ENCODE measurements around the gene HACD3.
A peak's percentile ranks its signal among the peaks of the same experiment; 100 is the strongest.

HACD3 gene

DNA sequence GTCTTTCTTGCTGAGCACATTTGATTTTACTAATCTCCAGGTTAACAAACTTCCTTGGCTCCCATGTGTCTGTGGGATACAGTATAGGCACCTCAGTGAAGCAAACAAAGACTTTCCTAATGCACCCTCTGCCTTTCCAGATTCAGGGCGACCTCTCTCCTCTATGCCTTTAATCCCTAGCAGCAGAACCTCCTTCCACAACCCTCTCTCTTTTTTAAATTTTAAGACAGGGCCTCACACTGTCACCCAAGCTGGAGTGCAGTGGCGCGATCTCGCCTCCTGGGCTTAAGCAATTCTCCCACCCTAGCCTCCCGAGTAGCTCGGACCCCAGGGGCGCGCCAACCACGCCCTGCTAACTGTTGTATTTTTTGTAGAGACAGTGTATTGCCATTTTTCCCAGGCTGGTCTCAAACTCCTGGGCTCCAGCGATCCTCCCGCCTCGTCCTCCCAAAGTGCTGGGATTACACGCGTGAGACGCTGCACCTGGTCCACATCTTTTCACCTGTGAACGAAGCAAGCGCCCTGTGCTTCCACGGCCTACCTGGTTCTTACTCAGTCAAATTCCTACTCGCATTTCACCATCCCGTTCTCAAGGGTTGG, 1.7 kb upstream of the HACD3 start:
- H3K27ac ChIP-seq: no peak overlapping the region
- TF ChIP-seq CTCF (conservative IDR thresholded peaks at IDR 0.05) (no peak), ZFX (IDR thresholded peaks at IDR 0.05) (no peak)

- TF ChIP-seq CTCF (conservative IDR thresholded peaks at IDR 0.05): no peak; the same call in 1 of the 2 replicates
- no peak for TF ChIP-seq ZFX (IDR thresholded peaks at IDR 0.05)
- H3K27ac ChIP-seq: peak overlapping the region; percentile 95
Observed at GRCh38 chr15:65529762-65530317, 423 bp upstream of the HACD3 start.

GRCh38 chr15:65532738-65533051, 2.4 kb downstream of the HACD3 start:
- no peak for TF ChIP-seq ZFX (IDR thresholded peaks at IDR 0.05)
- TF ChIP-seq CTCF (conservative IDR thresholded peaks at IDR 0.05): no peak
- H3K27ac ChIP-seq: no peak overlapping the region; the same call in 1 of the 2 replicates

DNA sequence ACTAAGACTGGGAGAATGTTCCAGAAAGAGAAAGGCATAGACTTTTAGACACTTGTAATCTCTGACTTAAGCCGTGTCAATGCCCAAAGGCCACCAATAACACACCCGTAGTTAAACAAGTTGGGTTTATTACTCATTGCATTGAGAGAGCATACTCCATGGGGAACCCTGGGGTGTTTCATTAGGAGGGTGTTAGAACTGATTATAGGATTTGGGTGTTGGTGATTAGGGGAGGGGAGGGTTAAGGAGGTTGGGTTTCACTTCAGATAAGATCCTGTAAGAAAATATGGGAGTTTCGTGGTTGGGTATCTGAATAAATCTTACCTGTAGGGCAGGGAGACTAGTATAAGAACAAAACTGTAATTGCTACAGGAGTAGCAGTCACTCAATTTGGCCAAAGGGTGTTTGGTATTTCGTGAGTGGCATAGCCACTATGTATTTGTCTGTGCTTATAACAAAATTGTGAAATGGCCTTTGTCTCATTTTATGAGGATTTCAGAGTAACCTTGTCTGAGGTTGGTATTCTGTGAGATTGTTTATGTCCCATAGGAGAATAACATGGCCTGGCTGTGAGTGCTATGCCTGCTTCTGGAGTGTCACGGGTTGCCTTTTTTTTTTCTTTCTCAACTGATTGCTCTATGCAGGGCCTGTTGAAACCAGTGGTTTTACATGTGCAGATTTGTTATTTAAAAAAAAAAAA, 2.9 kb downstream of the HACD3 start:
- TF ChIP-seq ZFX (IDR thresholded peaks at IDR 0.05) (no peak), CTCF (conservative IDR thresholded peaks at IDR 0.05) (no peak)

GRCh38 chr15:65535192-65535591, 4.9 kb downstream of the HACD3 start:
- TF ChIP-seq CTCF (conservative IDR thresholded peaks at IDR 0.05) (no peak), ZFX (IDR thresholded peaks at IDR 0.05) (no peak)
- H3K27ac ChIP-seq: no peak overlapping the region

More for the DNA sequence above, 2.9 kb downstream of the HACD3 start:
- H3K27ac ChIP-seq: peak overlapping the region; percentile 71

- no peak for TF ChIP-seq CTCF (conservative IDR thresholded peaks at IDR 0.05)
- TF ChIP-seq ZFX (IDR thresholded peaks at IDR 0.05): no peak
- H3K27ac ChIP-seq: no peak overlapping the region
Observed at GRCh38 chr15:65540314-65540713, 10.1 kb downstream of the HACD3 start.

- TF ChIP-seq CTCF (conservative IDR thresholded peaks at IDR 0.05): no peak
- no peak for TF ChIP-seq ZFX (IDR thresholded peaks at IDR 0.05)
- no peak overlapping the region for H3K27ac ChIP-seq
Observed at GRCh38 chr15:65541231-65541820, 11.1 kb downstream of the HACD3 start.

All from C4-2B (cell line).